ENCODE measurements around the gene INPP1. TPM values are rescaled to one million over a fixed set of nuclear protein-coding genes. Genes with fewer than 3 reads are reported as not detected.
A peak's percentile ranks its signal among the peaks of the same experiment; 100 is the strongest.

The INPP1 gene
- total and polyA plus RNA-seq, 4 donors, result 9.1 to 13.2 (median 12.4) TPM

DNA sequence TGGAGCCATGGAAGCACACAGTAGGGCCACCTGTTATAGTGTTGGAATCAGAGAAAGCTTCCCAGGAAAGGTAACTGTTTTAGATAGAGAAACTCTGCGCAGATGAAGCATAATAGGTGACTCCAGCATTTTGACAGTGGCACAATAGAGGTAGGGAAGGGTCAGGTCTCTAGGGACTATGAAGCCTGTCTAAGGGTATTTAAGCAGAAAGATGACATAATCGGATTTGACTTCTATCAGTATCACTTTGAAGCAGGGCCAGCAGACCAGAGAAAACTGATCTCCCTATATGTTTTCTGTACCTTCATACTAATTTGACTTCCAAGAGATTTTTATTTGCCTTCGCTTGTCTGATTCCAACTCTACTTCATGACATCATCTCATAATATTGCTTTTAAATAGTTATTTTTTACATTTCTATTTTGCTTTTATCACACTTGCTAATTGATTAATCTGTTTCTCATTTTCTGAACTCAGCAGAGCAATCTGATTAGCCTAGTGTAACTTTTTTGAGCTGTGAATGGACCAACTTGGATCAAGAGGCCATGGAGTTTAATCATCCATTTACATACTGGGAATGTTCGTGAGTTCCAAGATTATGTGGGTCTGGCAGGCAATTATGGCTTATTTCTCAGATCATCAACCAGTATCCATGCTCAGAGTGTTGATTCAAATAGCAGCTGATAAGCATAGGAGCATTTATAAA, 15.4 kb upstream of the INPP1 start (continued):
- TF ChIP-seq, protein P1, sequence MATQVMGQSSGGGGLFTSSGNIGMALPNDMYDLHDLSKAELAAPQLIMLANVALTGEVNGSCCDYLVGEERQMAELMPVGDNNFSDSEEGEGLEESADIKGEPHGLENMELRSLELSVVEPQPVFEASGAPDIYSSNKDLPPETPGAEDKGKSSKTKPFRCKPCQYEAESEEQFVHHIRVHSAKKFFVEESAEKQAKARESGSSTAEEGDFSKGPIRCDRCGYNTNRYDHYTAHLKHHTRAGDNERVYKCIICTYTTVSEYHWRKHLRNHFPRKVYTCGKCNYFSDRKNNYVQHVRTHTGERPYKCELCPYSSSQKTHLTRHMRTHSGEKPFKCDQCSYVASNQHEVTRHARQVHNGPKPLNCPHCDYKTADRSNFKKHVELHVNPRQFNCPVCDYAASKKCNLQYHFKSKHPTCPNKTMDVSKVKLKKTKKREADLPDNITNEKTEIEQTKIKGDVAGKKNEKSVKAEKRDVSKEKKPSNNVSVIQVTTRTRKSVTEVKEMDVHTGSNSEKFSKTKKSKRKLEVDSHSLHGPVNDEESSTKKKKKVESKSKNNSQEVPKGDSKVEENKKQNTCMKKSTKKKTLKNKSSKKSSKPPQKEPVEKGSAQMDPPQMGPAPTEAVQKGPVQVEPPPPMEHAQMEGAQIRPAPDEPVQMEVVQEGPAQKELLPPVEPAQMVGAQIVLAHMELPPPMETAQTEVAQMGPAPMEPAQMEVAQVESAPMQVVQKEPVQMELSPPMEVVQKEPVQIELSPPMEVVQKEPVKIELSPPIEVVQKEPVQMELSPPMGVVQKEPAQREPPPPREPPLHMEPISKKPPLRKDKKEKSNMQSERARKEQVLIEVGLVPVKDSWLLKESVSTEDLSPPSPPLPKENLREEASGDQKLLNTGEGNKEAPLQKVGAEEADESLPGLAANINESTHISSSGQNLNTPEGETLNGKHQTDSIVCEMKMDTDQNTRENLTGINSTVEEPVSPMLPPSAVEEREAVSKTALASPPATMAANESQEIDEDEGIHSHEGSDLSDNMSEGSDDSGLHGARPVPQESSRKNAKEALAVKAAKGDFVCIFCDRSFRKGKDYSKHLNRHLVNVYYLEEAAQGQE (IDR thresholded peaks at IDR 0.05), result no peak
- no peak for TF ChIP-seq HNF4A (conservative IDR thresholded peaks at IDR 0.05)
- TF ChIP-seq, protein P2, sequence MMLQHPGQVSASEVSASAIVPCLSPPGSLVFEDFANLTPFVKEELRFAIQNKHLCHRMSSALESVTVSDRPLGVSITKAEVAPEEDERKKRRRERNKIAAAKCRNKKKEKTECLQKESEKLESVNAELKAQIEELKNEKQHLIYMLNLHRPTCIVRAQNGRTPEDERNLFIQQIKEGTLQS (IDR thresholded peaks at IDR 0.05), result no peak

DNA sequence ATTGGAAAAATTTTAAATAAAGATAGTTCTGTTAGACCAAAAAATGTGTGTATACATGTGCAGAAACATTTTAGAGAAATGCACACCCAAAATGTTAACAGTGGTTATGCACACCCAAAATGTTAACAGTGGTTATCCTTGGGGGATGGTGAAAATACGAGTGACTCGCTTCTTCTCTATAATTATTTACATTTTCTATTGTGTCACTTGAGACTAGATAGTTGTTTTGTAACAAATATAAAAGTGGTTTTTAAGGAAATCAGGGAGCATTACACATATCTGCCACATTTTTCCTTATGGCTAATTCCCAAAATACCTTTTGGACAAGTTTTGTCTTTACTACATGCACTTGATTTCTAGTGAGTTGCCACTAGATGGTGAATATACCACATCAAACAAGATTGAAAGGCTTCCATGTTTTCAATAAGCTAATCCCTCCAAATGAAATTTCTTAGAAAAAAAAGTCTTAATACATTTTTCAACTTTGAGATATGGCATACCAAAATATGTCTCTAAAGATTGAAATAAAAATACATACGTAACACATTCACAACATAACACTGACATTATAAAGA, 14.7 kb upstream of the INPP1 start:
- Histone ChIP-seq H3K36me3 (ENCODE audit: control insufficient read depth in 4 of 4, insufficient read depth in 3 of 4, low read depth in 1 of 4, low read length in 3 of 4) (no peaks in the 10 kb centered on the region), H3K9ac (ENCODE audit: low read depth in 1 of 2, low read length in 2 of 2) (no peak overlapping the region), H3K27ac (ENCODE audit: low read depth in 1 of 2, low read length in 2 of 2) (no peak overlapping the region), H3K4me3 (ENCODE audit: low read depth in 1 of 3, low read length in 3 of 3) (no peak overlapping the region), H3K27me3 (ENCODE audit: control insufficient read depth in 4 of 4, insufficient read depth in 4 of 4, low read length in 3 of 4) (no peaks in the 10 kb centered on the region), H3K4me1 (ENCODE audit: control insufficient read depth in 4 of 4, insufficient read depth in 4 of 4, low read length in 3 of 4) (peaks cover 3 to 7% (median 5%) of the 10 kb centered on the region in 4 donors), H3K9me3 (ENCODE audit: control insufficient read depth in 4 of 4, low read length in 3 of 4) (no peaks in the 10 kb centered on the region)
- WGBS, result 91% methylated on average over 3 of the region's 3 CpGs
- DNase-seq (ENCODE audit: low spot score), result no peak
- TF ChIP-seq RAD21 (IDR thresholded peaks at IDR 0.05), result peak; percentile 76 to 83
- TF ChIP-seq, protein P3, sequence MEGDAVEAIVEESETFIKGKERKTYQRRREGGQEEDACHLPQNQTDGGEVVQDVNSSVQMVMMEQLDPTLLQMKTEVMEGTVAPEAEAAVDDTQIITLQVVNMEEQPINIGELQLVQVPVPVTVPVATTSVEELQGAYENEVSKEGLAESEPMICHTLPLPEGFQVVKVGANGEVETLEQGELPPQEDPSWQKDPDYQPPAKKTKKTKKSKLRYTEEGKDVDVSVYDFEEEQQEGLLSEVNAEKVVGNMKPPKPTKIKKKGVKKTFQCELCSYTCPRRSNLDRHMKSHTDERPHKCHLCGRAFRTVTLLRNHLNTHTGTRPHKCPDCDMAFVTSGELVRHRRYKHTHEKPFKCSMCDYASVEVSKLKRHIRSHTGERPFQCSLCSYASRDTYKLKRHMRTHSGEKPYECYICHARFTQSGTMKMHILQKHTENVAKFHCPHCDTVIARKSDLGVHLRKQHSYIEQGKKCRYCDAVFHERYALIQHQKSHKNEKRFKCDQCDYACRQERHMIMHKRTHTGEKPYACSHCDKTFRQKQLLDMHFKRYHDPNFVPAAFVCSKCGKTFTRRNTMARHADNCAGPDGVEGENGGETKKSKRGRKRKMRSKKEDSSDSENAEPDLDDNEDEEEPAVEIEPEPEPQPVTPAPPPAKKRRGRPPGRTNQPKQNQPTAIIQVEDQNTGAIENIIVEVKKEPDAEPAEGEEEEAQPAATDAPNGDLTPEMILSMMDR (IDR thresholded peaks at IDR 0.05; ENCODE audit: low read depth, low read length, missing input control), result peak; percentile 49
- no peak for TF ChIP-seq TAF1 (conservative IDR thresholded peaks at IDR 0.05)

DNA sequence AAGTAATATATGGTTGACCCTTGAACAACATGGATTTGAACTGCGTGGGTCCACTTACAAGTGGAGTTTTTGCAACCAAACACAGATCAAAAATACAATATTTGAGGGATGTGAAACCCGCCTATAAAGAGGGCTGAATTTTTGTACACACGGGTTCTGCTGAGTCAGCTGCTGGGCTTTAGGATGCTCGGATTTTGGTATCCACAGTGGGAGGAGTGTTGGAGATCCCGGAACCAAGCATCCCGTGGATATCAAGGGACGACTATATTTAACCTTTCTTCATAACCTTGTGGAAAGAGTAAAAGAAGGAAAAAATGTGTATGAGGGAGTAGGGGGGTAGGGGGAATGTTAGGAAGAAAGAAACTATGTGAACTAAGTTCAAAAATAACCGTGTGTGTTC, 10.0 kb upstream of the INPP1 start:
- no peaks in the 10 kb centered on the region for H3K36me3 ChIP-seq (ENCODE audit: control insufficient read depth in 4 of 4, insufficient read depth in 3 of 4, low read depth in 1 of 4, low read length in 3 of 4)
- no peak for DNase-seq (ENCODE audit: low spot score)
- peak overlapping the region; percentile 63 to 79 for H3K27ac ChIP-seq (ENCODE audit: low read depth in 1 of 2, low read length in 2 of 2)
- H3K27me3 ChIP-seq (ENCODE audit: control insufficient read depth in 4 of 4, insufficient read depth in 4 of 4, low read length in 3 of 4), result no peaks in the 10 kb centered on the region
- WGBS, result 60% methylated on average over 8 of the region's 8 CpGs
- TF ChIP-seq JUND (IDR thresholded peaks at IDR 0.05) (no peak), TAF1 (conservative IDR thresholded peaks at IDR 0.05) (no peak)
- TF ChIP-seq, protein P1 (IDR thresholded peaks at IDR 0.05), result peak; percentile 11
- H3K9ac ChIP-seq (ENCODE audit: low read depth in 1 of 2, low read length in 2 of 2), result no peak overlapping the region
- no peaks in the 10 kb centered on the region for H3K9me3 ChIP-seq (ENCODE audit: control insufficient read depth in 4 of 4, low read length in 3 of 4)
- peaks cover 3 to 20% (median 12%) of the 10 kb centered on the region in 4 donors for H3K4me1 ChIP-seq (ENCODE audit: control insufficient read depth in 4 of 4, insufficient read depth in 4 of 4, low read length in 3 of 4)
- H3K4me3 ChIP-seq (ENCODE audit: low read depth in 1 of 3, low read length in 3 of 3), result no peak overlapping the region

Data from liver (tissue), 9 donors.